ENCODE measurements around the gene DPP7. TPM values are rescaled to one million over a fixed set of nuclear protein-coding genes. Genes with fewer than 3 reads are reported as not detected.

The DPP7 gene
- total RNA-seq, 1 experiment from 2014 or later, result 291 TPM

DNA sequence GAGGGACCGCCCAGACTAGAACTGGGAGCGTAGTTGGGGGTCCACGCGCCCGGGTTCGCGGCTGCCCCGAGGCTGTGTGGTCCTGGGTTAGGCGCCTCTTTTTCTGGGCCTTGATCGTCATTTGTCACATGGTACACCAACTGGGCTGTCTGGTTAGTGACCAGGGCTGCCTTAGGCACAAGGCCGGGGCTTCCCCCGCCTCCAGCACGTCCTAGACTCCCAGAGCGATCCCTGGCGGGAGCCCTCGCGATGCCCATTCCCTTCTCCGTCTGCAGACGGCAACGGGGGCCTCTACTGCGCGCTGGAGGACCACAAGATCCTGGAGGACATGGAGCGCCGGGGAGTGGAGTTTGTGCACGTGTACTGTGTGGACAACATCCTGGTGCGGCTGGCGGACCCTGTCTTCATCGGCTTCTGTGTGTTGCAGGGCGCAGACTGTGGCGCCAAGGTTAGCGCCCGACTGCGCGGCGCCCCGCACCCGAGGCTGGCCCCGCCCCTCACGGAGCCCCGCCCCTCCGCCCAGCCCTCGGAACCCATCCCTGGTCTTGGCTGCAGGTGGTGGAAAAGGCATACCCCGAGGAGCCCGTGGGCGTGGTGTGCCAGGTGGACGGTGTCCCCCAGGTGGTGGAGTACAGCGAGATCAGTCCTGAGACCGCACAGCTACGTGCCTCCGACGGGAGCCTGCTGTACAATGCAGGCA, 35.7 kb downstream of the DPP7 start:
- peaks cover 4% of the 10 kb centered on the region; the same call in 1 of the 2 replicates for H3K79me2 ChIP-seq (ENCODE audit: insufficient read depth, low read length)
- no peaks in the 10 kb centered on the region for H3K27me3 ChIP-seq (ENCODE audit: insufficient read depth, low read length)
- ChIA-PET POLR2A (no interaction called here), RAD21 (ENCODE audit: low non-redundant PET in 1 of 2, low total read pairs in 2 of 2, uncharacterized antibody in 2 of 2, unreplicated experiment in 2 of 2) (no interaction called here), CTCF (interaction anchor here (1.1 kb wide), 1 partner anchor 11 kb away, joined by 6 read pairs; no protein-coding TSS in a partner anchor)
- H3K9me2 ChIP-seq (ENCODE audit: insufficient read depth), result no peaks in the 10 kb centered on the region
- peaks cover 0 to 8% of the 10 kb centered on the region in 2 experiments; a peak in 1 of 4 replicates for H3K36me3 ChIP-seq (ENCODE audit: control insufficient read depth in 1 of 2, insufficient read depth in 2 of 2, low read length in 2 of 2)
- intact Hi-C loops (cut with micrococcal nuclease), result no loop called here
- H3K4me2 ChIP-seq (ENCODE audit: low read length), result peak overlapping the region; percentile 89
- no TSS peak for BruUV-seq (replicated peaks)
- DNase-seq (ENCODE audit: low read depth, low spot score), result no peak
- TF ChIP-seq CBX3 (IDR thresholded peaks at IDR 0.05; ENCODE audit: low read depth) (no peak), TCF7L2 (IDR thresholded peaks at IDR 0.05; ENCODE audit: borderline replicate concordance, extremely low read depth, insufficient read depth, insufficient read length) (no peak)
- no peak overlapping the region for H2AFZ ChIP-seq (ENCODE audit: low read depth, low read length, poor library complexity, severe bottlenecking)
- peak overlapping the region; percentile 60; the same call in 1 of the 2 replicates for H3K27ac ChIP-seq (ENCODE audit: low read depth, low read length)
- no peak overlapping the region; a peak in 1 of 4 replicates for H3K4me3 ChIP-seq (replicated peaks in 1 of 2; ENCODE audit: low read depth in 1 of 2, low read length in 2 of 2)
- no peak for ATAC-seq
- no peak overlapping the region for H3K9ac ChIP-seq (ENCODE audit: low read length)
- no peaks in the 10 kb centered on the region for H4K20me1 ChIP-seq (ENCODE audit: insufficient read depth)
- no peaks in the 10 kb centered on the region for H3K9me3 ChIP-seq (ENCODE audit: control insufficient read depth in 1 of 2, insufficient read depth in 1 of 2, low read depth in 1 of 2, low read length in 2 of 2)
- peaks cover 22 to 47% of the 10 kb centered on the region in 2 experiments for H3K4me1 ChIP-seq (ENCODE audit: control insufficient read depth in 1 of 2, insufficient read depth in 2 of 2, low read length in 2 of 2)

DNA sequence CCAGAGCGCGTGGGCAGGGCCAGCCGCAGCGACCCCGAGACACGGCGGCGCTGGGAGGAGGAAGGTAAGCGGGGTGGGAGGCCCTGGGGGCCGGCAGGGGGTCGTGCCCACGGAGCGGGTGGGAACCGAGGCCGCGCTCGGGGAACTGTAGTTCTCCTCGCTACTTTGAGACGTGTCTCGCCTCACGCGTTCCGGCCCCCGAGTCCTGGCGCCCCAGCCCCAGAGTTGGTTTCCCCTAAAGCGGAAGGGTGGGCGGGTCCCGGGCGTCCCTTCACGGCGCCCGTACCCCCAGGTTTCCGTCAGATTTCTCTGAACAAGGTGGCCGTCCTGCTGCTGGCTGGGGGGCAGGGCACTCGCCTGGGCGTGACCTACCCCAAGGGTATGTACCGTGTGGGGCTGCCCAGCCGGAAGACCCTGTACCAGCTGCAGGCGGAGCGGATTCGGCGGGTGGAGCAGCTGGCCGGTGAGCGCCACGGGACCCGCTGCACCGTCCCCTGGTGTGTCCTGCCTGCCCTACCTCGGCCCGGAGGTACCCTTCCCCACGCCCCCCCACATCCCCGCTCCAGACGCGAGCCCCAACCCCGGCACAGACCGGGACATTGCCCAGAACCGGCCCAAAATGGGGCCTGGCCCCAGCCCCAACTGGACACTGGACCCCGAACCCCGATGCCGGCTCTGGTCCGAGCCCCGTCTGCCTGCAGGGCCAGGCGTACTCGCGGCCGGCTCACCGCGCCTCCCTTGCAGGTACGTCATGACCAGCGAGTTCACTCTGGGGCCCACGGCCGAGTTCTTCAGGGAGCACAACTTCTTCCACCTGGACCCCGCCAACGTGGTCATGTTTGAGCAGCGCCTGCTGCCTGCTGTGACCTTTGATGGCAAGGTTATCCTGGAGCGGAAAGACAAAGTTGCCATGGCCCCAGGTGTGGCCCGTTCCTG, 36.5 kb downstream of the DPP7 start:
- ChIA-PET POLR2A (interaction anchor here (1.5 to 2.1 kb wide), 2 partner anchors 8 to 73 kb away, joined by 3 to 6 read pairs; partner anchors contain the start of gene MAN1B1), CTCF (interaction anchor here (1.1 to 2.1 kb wide), 2 partner anchors 10 to 14 kb away, joined by 4 to 12 read pairs; no protein-coding TSS in a partner anchor), RAD21 (ENCODE audit: low non-redundant PET in 1 of 2, low total read pairs in 2 of 2, uncharacterized antibody in 2 of 2, unreplicated experiment in 2 of 2) (no interaction called here)
- no TSS peak for BruUV-seq (replicated peaks)
- H3K27ac ChIP-seq (ENCODE audit: low read depth, low read length), result peak overlapping the region; percentile 60; the same call in 1 of the 2 replicates
- H4K20me1 ChIP-seq (ENCODE audit: insufficient read depth), result no peaks in the 10 kb centered on the region
- intact Hi-C loops (cut with micrococcal nuclease), result no loop called here
- DNase-seq (ENCODE audit: low read depth, low spot score) (no peak), ATAC-seq (peak; percentile 24)
- H3K27me3 ChIP-seq (ENCODE audit: insufficient read depth, low read length), result no peaks in the 10 kb centered on the region
- peak overlapping the region; percentile 72 for H3K9ac ChIP-seq (ENCODE audit: low read length)
- peak overlapping the region; percentile 89 for H3K4me2 ChIP-seq (ENCODE audit: low read length)
- peak overlapping the region; percentile 57 to 66 for H3K4me3 ChIP-seq (replicated peaks in 1 of 2; ENCODE audit: low read depth in 1 of 2, low read length in 2 of 2)
- peaks cover 0 to 8% of the 10 kb centered on the region in 2 experiments; a peak in 1 of 4 replicates for H3K36me3 ChIP-seq (ENCODE audit: control insufficient read depth in 1 of 2, insufficient read depth in 2 of 2, low read length in 2 of 2)
- no peaks in the 10 kb centered on the region for H3K9me2 ChIP-seq (ENCODE audit: insufficient read depth)
- H3K79me2 ChIP-seq (ENCODE audit: insufficient read depth, low read length), result peaks cover 4% of the 10 kb centered on the region; the same call in 1 of the 2 replicates
- H3K4me1 ChIP-seq (ENCODE audit: control insufficient read depth in 1 of 2, insufficient read depth in 2 of 2, low read length in 2 of 2), result peaks cover 18 to 46% of the 10 kb centered on the region in 2 experiments
- no peak overlapping the region for H2AFZ ChIP-seq (ENCODE audit: low read depth, low read length, poor library complexity, severe bottlenecking)
- H3K9me3 ChIP-seq (ENCODE audit: control insufficient read depth in 1 of 2, insufficient read depth in 1 of 2, low read depth in 1 of 2, low read length in 2 of 2), result no peaks in the 10 kb centered on the region
- TF ChIP-seq SRF (IDR thresholded peaks at IDR 0.05; ENCODE audit: low read depth), result no peak
- TF ChIP-seq EGR1 (IDR thresholded peaks at IDR 0.05; ENCODE audit: low read depth), result no peak
- TF ChIP-seq POLR2A (IDR thresholded peaks at IDR 0.05; ENCODE audit: borderline replicate concordance, extremely low read depth, insufficient read depth, insufficient read length), result no peak
- TF ChIP-seq TCF7L2 (IDR thresholded peaks at IDR 0.05; ENCODE audit: borderline replicate concordance, extremely low read depth, insufficient read depth, insufficient read length), result no peak
- no peak for TF ChIP-seq ZNF274 (IDR thresholded peaks at IDR 0.05; ENCODE audit: low read depth, low read length)
- TF ChIP-seq, protein P1, sequence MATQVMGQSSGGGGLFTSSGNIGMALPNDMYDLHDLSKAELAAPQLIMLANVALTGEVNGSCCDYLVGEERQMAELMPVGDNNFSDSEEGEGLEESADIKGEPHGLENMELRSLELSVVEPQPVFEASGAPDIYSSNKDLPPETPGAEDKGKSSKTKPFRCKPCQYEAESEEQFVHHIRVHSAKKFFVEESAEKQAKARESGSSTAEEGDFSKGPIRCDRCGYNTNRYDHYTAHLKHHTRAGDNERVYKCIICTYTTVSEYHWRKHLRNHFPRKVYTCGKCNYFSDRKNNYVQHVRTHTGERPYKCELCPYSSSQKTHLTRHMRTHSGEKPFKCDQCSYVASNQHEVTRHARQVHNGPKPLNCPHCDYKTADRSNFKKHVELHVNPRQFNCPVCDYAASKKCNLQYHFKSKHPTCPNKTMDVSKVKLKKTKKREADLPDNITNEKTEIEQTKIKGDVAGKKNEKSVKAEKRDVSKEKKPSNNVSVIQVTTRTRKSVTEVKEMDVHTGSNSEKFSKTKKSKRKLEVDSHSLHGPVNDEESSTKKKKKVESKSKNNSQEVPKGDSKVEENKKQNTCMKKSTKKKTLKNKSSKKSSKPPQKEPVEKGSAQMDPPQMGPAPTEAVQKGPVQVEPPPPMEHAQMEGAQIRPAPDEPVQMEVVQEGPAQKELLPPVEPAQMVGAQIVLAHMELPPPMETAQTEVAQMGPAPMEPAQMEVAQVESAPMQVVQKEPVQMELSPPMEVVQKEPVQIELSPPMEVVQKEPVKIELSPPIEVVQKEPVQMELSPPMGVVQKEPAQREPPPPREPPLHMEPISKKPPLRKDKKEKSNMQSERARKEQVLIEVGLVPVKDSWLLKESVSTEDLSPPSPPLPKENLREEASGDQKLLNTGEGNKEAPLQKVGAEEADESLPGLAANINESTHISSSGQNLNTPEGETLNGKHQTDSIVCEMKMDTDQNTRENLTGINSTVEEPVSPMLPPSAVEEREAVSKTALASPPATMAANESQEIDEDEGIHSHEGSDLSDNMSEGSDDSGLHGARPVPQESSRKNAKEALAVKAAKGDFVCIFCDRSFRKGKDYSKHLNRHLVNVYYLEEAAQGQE (IDR thresholded peaks at IDR 0.05; ENCODE audit: low read depth), result no peak
- no peak for TF ChIP-seq YY1 (IDR thresholded peaks at IDR 0.05; ENCODE audit: extremely low read depth, insufficient replicate concordance, low read depth, low read length)
- no peak for TF ChIP-seq EZH2phosphoT487 (IDR thresholded peaks at IDR 0.05; ENCODE audit: borderline replicate concordance)
- no peak for TF ChIP-seq POLR2AphosphoS5 (IDR thresholded peaks at IDR 0.05; ENCODE audit: low read depth, low read length)
- TF ChIP-seq CBX3 (IDR thresholded peaks at IDR 0.05; ENCODE audit: low read depth), result no peak
- no peak for TF ChIP-seq FOSL1 (IDR thresholded peaks at IDR 0.05; ENCODE audit: low read depth)
- no peak for TF ChIP-seq RAD21 (IDR thresholded peaks at IDR 0.05; ENCODE audit: low read depth)
- no peak for TF ChIP-seq EZH2 (IDR thresholded peaks at IDR 0.05)
- TF ChIP-seq SP1 (IDR thresholded peaks at IDR 0.05; ENCODE audit: low read depth), result no peak
